GM12873 (cell line): Measurements from ENCODE around the gene KIAA0825.

ENCODE experiments used
- CTCF ChIP-seq: IDR thresholded peaks from 2 replicates; pipeline ENCODE4 v1.5.1; 2012; ENCODE audit warnings: low read depth, mild to moderate bottlenecking, moderate library complexity, low read length, control low read depth; ENCODE audit not compliant: insufficient read depth; ENCODE audit errors: missing control alignments

The KIAA0825 gene

GRCh38 chr5:94645053-94645452 lies 26.6 kb upstream of the KIAA0825 start:
- TF ChIP-seq CTCF, result no peak

- no peak for TF ChIP-seq CTCF
Measured at GRCh38 chr5:94640176-94640575, 21.8 kb upstream of the KIAA0825 start.

GRCh38 chr5:94632024-94632423 lies 13.6 kb upstream of the KIAA0825 start:
- TF ChIP-seq CTCF, result no peak

GRCh38 chr5:94627191-94627590 lies 8.8 kb upstream of the KIAA0825 start:
- TF ChIP-seq CTCF, result no peak

- no peak for TF ChIP-seq CTCF
Measured at GRCh38 chr5:94623877-94624276, 5.5 kb upstream of the KIAA0825 start.

GRCh38 chr5:94623011-94623410 lies 4.6 kb upstream of the KIAA0825 start:
- no peak for TF ChIP-seq CTCF

GRCh38 chr5:94621763-94622162 lies 3.4 kb upstream of the KIAA0825 start:
- TF ChIP-seq CTCF, result no peak
